GM12878 (cell line): ENCODE results near the gene FSTL4. TPM values are rescaled to one million over a fixed set of nuclear protein-coding genes. Genes with fewer than 3 reads are reported as not detected.

Source experiments
- ATAC-seq: fragments of 200-7000 bp; cut with Tn5 transposase; 3 replicates; pipeline ENCODE4 v1.9.1; 2020; ENCODE audit warnings: mild to moderate bottlenecking, moderate library complexity
- BruUV-seq: library from RNA; stranded (reverse); fragments of 400-500 nt; replicated peaks from 2 replicates; lab custom pipeline; 2021; lab: Mats Ljungman, UMichigan
- CTCF ChIA-PET: fragments of 300-600 bp; sonication (Branson Sonifier 250); formaldehyde crosslinking; extraction: SDS; loops from one replicate; lab custom pipeline; 2021; ENCODE audit warnings: inconsistent platforms; lab: Yijun Ruan, JAX
- POLR2A ChIA-PET: fragments of 350-600 bp; formaldehyde crosslinking; extraction: SDS; loops from one replicate; lab custom pipeline; 2021; ENCODE audit warnings: inconsistent platforms; lab: Charles Lee
- RAD21 ChIA-PET: fragments of 300-600 bp; sonication (Branson Sonifier 250); formaldehyde crosslinking; loops from one replicate; lab custom pipeline; 2023; ENCODE audit warnings: antibody characterized with exemption; ENCODE audit not compliant: unreplicated experiment; lab: Charles Lee
- SMC1A ChIA-PET: fragments of 300-600 bp; sonication (Branson Sonifier 250); formaldehyde crosslinking; loops from one replicate; lab custom pipeline; 2023; ENCODE audit not compliant: unreplicated experiment, uncharacterized antibody; lab: Charles Lee
- DNase-seq: peaks from one replicate; pipeline ENCODE4 v3.0.0-alpha.2; 2011; ENCODE audit warnings: low read depth, low spot score
- FAIRE-seq: peaks from 3 replicates; lab custom pipeline; 2011; peaks lifted over from hg19 to GRCh38; lab: Jason Lieb, UNC
- H2AFZ ChIP-seq: 2 replicates; pipeline ENCODE4 v1.6.0; 2011; ENCODE audit warnings: low read depth, low read length, control low read depth; ENCODE audit not compliant: control insufficient read depth
- H3K27ac ChIP-seq: 2 replicates; pipeline ENCODE4 v1.5.1; 2011; ENCODE audit warnings: control low read depth; ENCODE audit not compliant: control insufficient read depth, insufficient read depth
- H3K27me3 ChIP-seq, 2 experiments: replicated peaks in 1 of 2; 2 replicates each; pipeline versions ENCODE4 v1.6.0 to v1.6.1; 2011; ENCODE audit warnings: low read length in 1 of 2; ENCODE audit not compliant: control insufficient read depth in 2 of 2, insufficient read depth in 2 of 2
- H3K36me3 ChIP-seq, 2 experiments: 2 replicates each; pipeline ENCODE4 v1.5.1; 2011; ENCODE audit warnings: low read length in 1 of 2; ENCODE audit not compliant: control insufficient read depth in 2 of 2, insufficient read depth in 2 of 2
- H3K4me1 ChIP-seq: 2 replicates; pipeline ENCODE4 v1.6.1; 2011; ENCODE audit warnings: mild to moderate bottlenecking, low read length, moderate library complexity, mixed read lengths; ENCODE audit not compliant: control insufficient read depth, insufficient read depth
- H3K4me2 ChIP-seq: 2 replicates; pipeline ENCODE4 v1.6.0; 2011; ENCODE audit warnings: control low read depth; ENCODE audit not compliant: control insufficient read depth, insufficient read depth
- H3K4me3 ChIP-seq: fragments of 200-600 bp; sonication (generic); 2 replicates; pipeline ENCODE4 v1.5.1; 2016
- H3K79me2 ChIP-seq: 2 replicates; pipeline ENCODE4 v1.6.0; 2011; ENCODE audit warnings: low read length; ENCODE audit not compliant: control insufficient read depth, insufficient read depth
- H3K9ac ChIP-seq: 2 replicates; pipeline ENCODE4 v1.8.0; 2011; ENCODE audit warnings: low read length, control low read depth, mixed read lengths; ENCODE audit not compliant: control insufficient read depth, insufficient read depth
- H3K9me3 ChIP-seq: replicated peaks from 3 replicates; pipeline ENCODE4 v1.5.1; 2011; ENCODE audit warnings: mild to moderate bottlenecking, low read length; ENCODE audit not compliant: control insufficient read depth, insufficient read depth
- H4K20me1 ChIP-seq: 2 replicates; pipeline ENCODE4 v1.6.0; 2011; ENCODE audit not compliant: control insufficient read depth, insufficient read depth
- BMI1 ChIP-seq: fragments of 450-650 bp; IDR thresholded peaks from 2 replicates; pipeline ENCODE4 v1.6.1; 2016; ENCODE audit warnings: mild to moderate bottlenecking, moderate library complexity, borderline replicate concordance
- MXI1 ChIP-seq: fragments of 150-350 bp; IDR thresholded peaks from 2 replicates; pipeline ENCODE4 v1.6.1; 2011; ENCODE audit warnings: low read depth, mild to moderate bottlenecking, inconsistent platforms, low read length, improper control_type of control experiment
- POU2F2 ChIP-seq: IDR thresholded peaks from 3 replicates; pipeline ENCODE4 v1.6.1; 2011; ENCODE audit warnings: low read depth, mild to moderate bottlenecking, low read length, borderline replicate concordance
- WGBS: methylation state at CpG from one replicate; pipeline ENCODE4 v1.1.6; 2016; ENCODE audit warnings: low lambda C conversion rate; ENCODE audit not compliant: insufficient replicate concordance, insufficient coverage; ENCODE audit errors: missing lambda C conversion rate; 5-methylcytosine and 5-hydroxymethylcytosine counted together
- in situ Hi-C: fragments of 300-500 bp; cut with MboI; formaldehyde crosslinking; loops from 9 replicates; pipeline ENCODE4 v1.14.3; 2018; ENCODE audit warnings: mixed read lengths
- intact Hi-C: fragments of 100-400 bp; cut with micrococcal nuclease; formaldehyde crosslinking; loops from one replicate; pipeline ENCODE4 v1.14.2; 2022; ENCODE audit not compliant: unreplicated experiment
- polyA plus RNA-seq, 11 experiments: library from polyadenylated mRNA; depleted of rRNA in 4 of 11; unstranded in 6 of 11; stranded (reverse) in 5 of 11; fragments of >200 nt; fragmentation: Nextera tagmentation in 4 of 11; fragmentation: Illumina TruSeq in 1 of 11; extraction: Ambion mirVana in 4 of 11; extraction: Trizol in 1 of 11; gene quantifications; 1 replicate in 1 of 11; 2 replicates in 10 of 11; pipeline versions ENCODE4 v1.2.1 to v1.2.3, GENCODE V29; 2011 to 2016; ENCODE audit warnings: inconsistent platforms in 2 of 11, missing spikeins in 2 of 11, low read depth in 1 of 11
- total RNA-seq, 4 experiments: library from RNA; depleted of rRNA in 3 of 4; stranded (reverse); fragments of >200 nt in 3 of 4; fragmentation: Illumina TruSeq in 1 of 4; extraction: Trizol in 1 of 4; gene quantifications; 2 replicates each; pipeline versions ENCODE4 v1.2.1 to v1.2.3, GENCODE V29; 2013 to 2021
- TF ChIP-seq, protein P1 (sequence below): IDR thresholded peaks from 2 replicates; pipeline ENCODE4 v1.6.1; 2012; ENCODE audit warnings: improper control_type of control experiment, low read depth, low read length; ENCODE audit not compliant: insufficient replicate concordance

Gene FSTL4
- total and polyA plus RNA-seq, 10 of the 15 experiments (the other 5 are each of a cell fraction or from before 2014, with no cell fraction given): 0.01 to 0.79 (median 0.21) TPM; not detected in 6

DNA sequence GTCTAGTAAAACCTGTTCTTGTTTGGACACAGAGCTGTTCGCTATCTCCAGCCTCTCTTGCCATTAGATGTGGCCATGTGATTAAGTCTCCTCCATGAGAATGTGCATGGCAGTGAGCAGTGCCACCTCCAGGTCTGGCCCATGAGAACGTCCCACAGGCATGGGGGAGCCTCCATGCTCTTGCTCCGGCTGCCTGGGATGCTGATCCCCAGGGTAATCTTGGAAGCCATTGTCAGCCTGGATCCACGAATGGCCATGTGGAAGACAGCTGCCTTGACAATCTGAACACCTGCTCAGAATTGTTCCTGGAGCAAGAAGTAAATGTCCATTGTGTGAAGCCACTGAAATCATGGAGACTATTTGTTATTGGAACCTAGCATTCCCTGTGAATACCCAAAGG lies 83.5 kb downstream of the FSTL4 start:
- SMC1A ChIA-PET: no interaction called here
- intact Hi-C loops: no loop called here
- no peak overlapping the region for H3K4me3 ChIP-seq

More for the DNA sequence above, 83.5 kb downstream of the FSTL4 start:
- Histone ChIP-seq H3K79me2 (no peaks in the 10 kb centered on the region), H3K36me3 (no peaks in the 10 kb centered on the region), H3K4me2 (no peak overlapping the region), H3K9me3 (no peaks in the 10 kb centered on the region), H4K20me1 (no peaks in the 10 kb centered on the region; the same call in 1 of the 2 replicates), H3K9ac (no peak overlapping the region), H3K27me3 (no peaks in the 10 kb centered on the region; a peak in 1 of 4 replicates), H3K4me1 (no peaks in the 10 kb centered on the region; the same call in 1 of the 2 replicates), H2AFZ (no peak overlapping the region), H3K27ac (no peak overlapping the region)
- POLR2A ChIA-PET: no interaction called here
- ATAC-seq (no peak), DNase-seq (no peak), FAIRE-seq (no peak)
- RAD21 ChIA-PET: no interaction called here
- in situ Hi-C loops: no loop called here
- CTCF ChIA-PET: interaction anchor here (1.4 kb wide), 1 partner anchor 105 kb away, joined by 3 read pairs; no protein-coding TSS in a partner anchor
- TF ChIP-seq POU2F2 (no peak), MXI1 (no peak), BMI1 (no peak)
- TF ChIP-seq, protein P1, sequence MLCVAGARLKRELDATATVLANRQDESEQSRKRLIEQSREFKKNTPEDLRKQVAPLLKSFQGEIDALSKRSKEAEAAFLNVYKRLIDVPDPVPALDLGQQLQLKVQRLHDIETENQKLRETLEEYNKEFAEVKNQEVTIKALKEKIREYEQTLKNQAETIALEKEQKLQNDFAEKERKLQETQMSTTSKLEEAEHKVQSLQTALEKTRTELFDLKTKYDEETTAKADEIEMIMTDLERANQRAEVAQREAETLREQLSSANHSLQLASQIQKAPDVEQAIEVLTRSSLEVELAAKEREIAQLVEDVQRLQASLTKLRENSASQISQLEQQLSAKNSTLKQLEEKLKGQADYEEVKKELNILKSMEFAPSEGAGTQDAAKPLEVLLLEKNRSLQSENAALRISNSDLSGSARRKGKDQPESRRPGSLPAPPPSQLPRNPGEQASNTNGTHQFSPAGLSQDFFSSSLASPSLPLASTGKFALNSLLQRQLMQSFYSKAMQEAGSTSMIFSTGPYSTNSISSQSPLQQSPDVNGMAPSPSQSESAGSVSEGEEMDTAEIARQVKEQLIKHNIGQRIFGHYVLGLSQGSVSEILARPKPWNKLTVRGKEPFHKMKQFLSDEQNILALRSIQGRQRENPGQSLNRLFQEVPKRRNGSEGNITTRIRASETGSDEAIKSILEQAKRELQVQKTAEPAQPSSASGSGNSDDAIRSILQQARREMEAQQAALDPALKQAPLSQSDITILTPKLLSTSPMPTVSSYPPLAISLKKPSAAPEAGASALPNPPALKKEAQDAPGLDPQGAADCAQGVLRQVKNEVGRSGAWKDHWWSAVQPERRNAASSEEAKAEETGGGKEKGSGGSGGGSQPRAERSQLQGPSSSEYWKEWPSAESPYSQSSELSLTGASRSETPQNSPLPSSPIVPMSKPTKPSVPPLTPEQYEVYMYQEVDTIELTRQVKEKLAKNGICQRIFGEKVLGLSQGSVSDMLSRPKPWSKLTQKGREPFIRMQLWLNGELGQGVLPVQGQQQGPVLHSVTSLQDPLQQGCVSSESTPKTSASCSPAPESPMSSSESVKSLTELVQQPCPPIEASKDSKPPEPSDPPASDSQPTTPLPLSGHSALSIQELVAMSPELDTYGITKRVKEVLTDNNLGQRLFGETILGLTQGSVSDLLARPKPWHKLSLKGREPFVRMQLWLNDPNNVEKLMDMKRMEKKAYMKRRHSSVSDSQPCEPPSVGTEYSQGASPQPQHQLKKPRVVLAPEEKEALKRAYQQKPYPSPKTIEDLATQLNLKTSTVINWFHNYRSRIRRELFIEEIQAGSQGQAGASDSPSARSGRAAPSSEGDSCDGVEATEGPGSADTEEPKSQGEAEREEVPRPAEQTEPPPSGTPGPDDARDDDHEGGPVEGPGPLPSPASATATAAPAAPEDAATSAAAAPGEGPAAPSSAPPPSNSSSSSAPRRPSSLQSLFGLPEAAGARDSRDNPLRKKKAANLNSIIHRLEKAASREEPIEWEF: no peak
- 1% methylated on average over 4 of the region's 4 CpGs for WGBS
- BruUV-seq: no TSS peak
